H1 (cell line): ENCODE results near the gene KIR3DL1.

Source experiments
- CEBPB ChIP-seq: IDR thresholded peaks from 2 replicates; pipeline ENCODE4 v1.6.1; 2012; ENCODE audit warnings: low read depth, low read length
- CHD2 ChIP-seq: IDR thresholded peaks from 2 replicates; pipeline ENCODE4 v1.6.1; 2012; ENCODE audit warnings: low read length, improper control_type of control experiment
- KDM1A ChIP-seq: fragments of 200-600, 300-600 bp; sonication (generic); IDR thresholded peaks from 2 replicates; pipeline ENCODE4 v1.7.1; 2016; ENCODE audit warnings: mild to moderate bottlenecking, low read length, borderline replicate concordance
- PHF8 ChIP-seq: fragments of 200-600 bp; sonication (generic); conservative IDR thresholded peaks from 2 replicates; pipeline ENCODE4 v1.7.1; 2012; ENCODE audit warnings: low read depth, mild to moderate bottlenecking, inconsistent platforms, low read length, moderate library complexity
- POLR2A ChIP-seq, 2 experiments: IDR thresholded peaks; 1 replicate in 1 of 2; 2 replicates in 1 of 2; pipeline ENCODE4 v1.6.1; 2011; ENCODE audit warnings: low read depth in 2 of 2, low read length in 2 of 2, mild to moderate bottlenecking in 2 of 2; ENCODE audit errors: control extremely low read depth in 1 of 2
- RAD21 ChIP-seq, 2 experiments: IDR thresholded peaks in 1 of 2; conservative IDR thresholded peaks in 1 of 2; 2 replicates each; pipeline ENCODE4 v1.6.1; 2011; ENCODE audit warnings: low read depth in 2 of 2, low read length in 2 of 2, improper control_type of control experiment in 1 of 2, inconsistent platforms in 1 of 2, mild to moderate bottlenecking in 1 of 2, moderate library complexity in 1 of 2
- RFX5 ChIP-seq: IDR thresholded peaks from 2 replicates; pipeline ENCODE4 v1.6.1; 2011; ENCODE audit warnings: low read depth, low read length, improper control_type of control experiment, borderline replicate concordance
- TAF1 ChIP-seq: IDR thresholded peaks from 2 replicates; pipeline ENCODE4 v1.6.1; 2011; ENCODE audit warnings: mild to moderate bottlenecking, low read depth, low read length
- YY1 ChIP-seq: IDR thresholded peaks from 2 replicates; pipeline ENCODE4 v1.6.1; 2011; ENCODE audit warnings: low read depth, mild to moderate bottlenecking, low read length
- TF ChIP-seq, protein P1 (sequence below), 3 experiments: IDR thresholded peaks; 1 replicate in 2 of 3; 2 replicates in 1 of 3; pipeline versions ENCODE4 v1.5.1 to v1.6.1; 2011; ENCODE audit warnings: low read length in 3 of 3, mild to moderate bottlenecking in 3 of 3, inconsistent platforms in 2 of 3, low read depth in 1 of 3, moderate library complexity in 1 of 3; ENCODE audit not compliant: insufficient read depth in 1 of 3; ENCODE audit errors: control extremely low read depth in 1 of 3
- TF ChIP-seq, protein P2 (sequence below): IDR thresholded peaks from 2 replicates; pipeline ENCODE4 v1.6.1; 2012; ENCODE audit warnings: inconsistent platforms
- TF ChIP-seq, protein P3 (sequence below): IDR thresholded peaks from 2 replicates; pipeline ENCODE4 v1.6.1; 2012; ENCODE audit warnings: inconsistent platforms
- TF ChIP-seq, protein P4 (sequence below): IDR thresholded peaks from 2 replicates; pipeline ENCODE4 v1.6.1; 2011; ENCODE audit warnings: low read depth, mild to moderate bottlenecking, low read length; ENCODE audit not compliant: insufficient read depth

DNA sequence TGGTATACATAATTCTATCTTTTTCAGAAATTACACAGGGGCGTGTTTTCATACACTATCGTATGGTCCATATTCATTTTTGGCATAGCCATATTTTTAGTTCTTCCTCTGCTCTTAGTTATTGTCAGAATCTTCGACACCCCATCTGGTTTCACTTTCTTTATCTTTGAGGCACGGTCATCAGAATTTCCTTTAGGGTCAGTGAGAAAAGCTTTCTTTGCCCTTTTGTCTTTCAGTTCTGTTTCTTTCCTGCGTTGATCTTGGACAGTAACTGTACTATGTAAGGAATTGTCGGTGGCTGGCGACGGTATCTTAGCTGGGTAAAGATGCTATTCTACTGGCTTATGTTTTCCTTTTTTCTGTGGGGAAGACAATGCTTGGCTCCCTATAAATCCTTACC, 23.5 kb upstream of the KIR3DL1 start:
- TF ChIP-seq TAF1 (no peak), YY1 (no peak), KDM1A (no peak), CHD2 (no peak), POLR2A (IDR thresholded peaks at IDR 0.05; ENCODE audit: control extremely low read depth in 1 of 2, low read depth in 2 of 2, low read length in 2 of 2) (no peak), CEBPB (no peak), RFX5 (no peak), PHF8 (no peak), RAD21 (IDR thresholded peaks at IDR 0.05 in 1 of 2, conservative IDR thresholded peaks at IDR 0.05 in 1 of 2; ENCODE audit: low read depth in 2 of 2, low read length in 2 of 2) (no peak)
- TF ChIP-seq, protein P1, sequence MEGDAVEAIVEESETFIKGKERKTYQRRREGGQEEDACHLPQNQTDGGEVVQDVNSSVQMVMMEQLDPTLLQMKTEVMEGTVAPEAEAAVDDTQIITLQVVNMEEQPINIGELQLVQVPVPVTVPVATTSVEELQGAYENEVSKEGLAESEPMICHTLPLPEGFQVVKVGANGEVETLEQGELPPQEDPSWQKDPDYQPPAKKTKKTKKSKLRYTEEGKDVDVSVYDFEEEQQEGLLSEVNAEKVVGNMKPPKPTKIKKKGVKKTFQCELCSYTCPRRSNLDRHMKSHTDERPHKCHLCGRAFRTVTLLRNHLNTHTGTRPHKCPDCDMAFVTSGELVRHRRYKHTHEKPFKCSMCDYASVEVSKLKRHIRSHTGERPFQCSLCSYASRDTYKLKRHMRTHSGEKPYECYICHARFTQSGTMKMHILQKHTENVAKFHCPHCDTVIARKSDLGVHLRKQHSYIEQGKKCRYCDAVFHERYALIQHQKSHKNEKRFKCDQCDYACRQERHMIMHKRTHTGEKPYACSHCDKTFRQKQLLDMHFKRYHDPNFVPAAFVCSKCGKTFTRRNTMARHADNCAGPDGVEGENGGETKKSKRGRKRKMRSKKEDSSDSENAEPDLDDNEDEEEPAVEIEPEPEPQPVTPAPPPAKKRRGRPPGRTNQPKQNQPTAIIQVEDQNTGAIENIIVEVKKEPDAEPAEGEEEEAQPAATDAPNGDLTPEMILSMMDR (IDR thresholded peaks at IDR 0.05; ENCODE audit: control extremely low read depth in 1 of 3, insufficient read depth in 1 of 3, low read depth in 1 of 3, low read length in 3 of 3): no peak
- TF ChIP-seq, protein P2, sequence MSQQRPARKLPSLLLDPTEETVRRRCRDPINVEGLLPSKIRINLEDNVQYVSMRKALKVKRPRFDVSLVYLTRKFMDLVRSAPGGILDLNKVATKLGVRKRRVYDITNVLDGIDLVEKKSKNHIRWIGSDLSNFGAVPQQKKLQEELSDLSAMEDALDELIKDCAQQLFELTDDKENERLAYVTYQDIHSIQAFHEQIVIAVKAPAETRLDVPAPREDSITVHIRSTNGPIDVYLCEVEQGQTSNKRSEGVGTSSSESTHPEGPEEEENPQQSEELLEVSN: no peak
- TF ChIP-seq, protein P3, sequence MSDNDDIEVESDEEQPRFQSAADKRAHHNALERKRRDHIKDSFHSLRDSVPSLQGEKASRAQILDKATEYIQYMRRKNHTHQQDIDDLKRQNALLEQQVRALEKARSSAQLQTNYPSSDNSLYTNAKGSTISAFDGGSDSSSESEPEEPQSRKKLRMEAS: no peak
- TF ChIP-seq, protein P4, sequence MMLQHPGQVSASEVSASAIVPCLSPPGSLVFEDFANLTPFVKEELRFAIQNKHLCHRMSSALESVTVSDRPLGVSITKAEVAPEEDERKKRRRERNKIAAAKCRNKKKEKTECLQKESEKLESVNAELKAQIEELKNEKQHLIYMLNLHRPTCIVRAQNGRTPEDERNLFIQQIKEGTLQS: no peak
